ENCODE results near the gene NEMP2.
"Not testable (repeated sequence)": the region's sequence is repeated elsewhere in the genome, so short reads cannot be mapped to it uniquely, and the experiment has no call there.

NEMP2 gene

DNA sequence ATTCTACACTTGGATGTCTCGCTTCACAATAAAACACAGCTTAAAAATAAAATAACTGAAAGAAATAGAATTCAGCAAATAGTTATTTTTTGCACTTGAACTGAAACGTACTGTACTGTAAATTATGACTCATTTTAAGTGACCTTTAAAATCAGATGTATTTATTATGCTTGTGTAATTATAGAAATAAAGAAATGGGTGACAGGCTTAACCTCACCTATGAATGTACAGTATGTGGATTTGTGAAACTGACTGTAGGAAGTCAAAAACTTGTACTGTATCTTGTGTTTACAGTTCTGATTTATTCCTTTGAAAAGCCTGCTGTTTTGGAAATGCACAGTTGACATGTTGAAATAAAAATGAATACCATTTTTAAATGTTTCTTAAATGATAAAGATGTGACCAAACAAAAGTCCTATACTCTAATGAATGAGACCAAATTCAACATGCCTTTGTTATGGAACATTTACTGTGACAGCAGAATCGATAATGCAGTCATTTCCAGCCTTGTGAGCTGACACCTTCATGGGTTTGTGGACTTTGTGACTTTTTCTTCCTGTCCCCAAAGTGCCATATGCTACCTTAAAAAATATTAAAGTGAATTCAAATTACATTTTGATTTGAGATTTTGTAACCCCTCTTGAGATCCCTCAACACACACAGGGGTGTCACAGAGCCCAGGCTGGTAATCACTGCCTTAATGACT lies 32.7 kb downstream of the NEMP2 start:
- FAIRE-seq (no peak), DNase-seq (ENCODE audit: insufficient read length) (no peak)
- no peak for TF ChIP-seq POLR2AphosphoS5 (IDR thresholded peaks at IDR 0.05; ENCODE audit: low read depth, low read length)

DNA sequence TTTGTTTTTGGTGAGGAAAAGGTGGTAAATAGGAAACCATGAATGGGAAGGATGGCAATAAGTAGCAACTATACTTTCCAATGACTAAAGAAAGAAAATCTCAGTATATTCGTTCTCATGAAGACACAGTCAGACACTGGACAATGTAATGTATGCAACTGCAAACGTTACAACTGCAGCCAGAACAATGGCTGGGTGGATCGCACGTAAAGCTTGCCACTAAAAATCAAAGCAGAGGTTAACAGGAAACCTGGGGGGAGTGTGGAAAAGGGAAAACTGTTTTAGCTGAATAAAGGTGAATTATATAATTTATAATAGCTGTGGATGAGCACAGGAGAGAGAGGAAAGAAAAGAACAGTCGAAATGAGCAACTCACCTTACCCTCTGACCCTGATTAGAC lies 33.3 kb downstream of the NEMP2 start:
- DNase-seq (ENCODE audit: insufficient read length) (no peak), FAIRE-seq (no peak)
- TF ChIP-seq POLR2AphosphoS5 (IDR thresholded peaks at IDR 0.05; ENCODE audit: low read depth, low read length) (no peak), POLR2A (IDR thresholded peaks at IDR 0.05; ENCODE audit: low read depth, low read length) (no peak), TAF1 (IDR thresholded peaks at IDR 0.05; ENCODE audit: borderline replicate concordance, low read depth, low read length) (no peak)

DNA sequence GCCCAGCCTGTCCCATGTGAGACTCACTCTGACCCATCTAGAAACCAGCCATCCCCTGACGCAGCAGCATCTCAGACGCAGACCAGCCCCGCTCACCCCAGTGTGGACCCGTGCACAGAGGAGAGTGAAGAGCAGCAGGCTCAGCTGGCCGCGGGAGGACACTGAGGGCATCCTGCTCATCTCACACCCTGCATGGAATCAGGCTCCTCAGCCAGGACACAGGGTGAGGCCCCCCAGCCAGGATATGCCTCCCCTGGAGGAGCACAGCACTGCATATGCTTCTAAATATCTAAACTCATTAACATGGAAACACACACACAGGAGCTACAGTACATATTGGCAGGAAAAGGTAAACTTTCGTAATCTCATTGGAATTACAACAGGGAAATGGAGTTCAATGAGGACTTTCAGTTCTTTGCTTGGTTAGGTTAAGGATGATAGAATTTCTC lies 34.4 kb downstream of the NEMP2 start:
- no peak for DNase-seq (ENCODE audit: insufficient read length)
- no peak for FAIRE-seq
- TF ChIP-seq POLR2AphosphoS5 (IDR thresholded peaks at IDR 0.05; ENCODE audit: low read depth, low read length) (no peak), POLR2A (IDR thresholded peaks at IDR 0.05; ENCODE audit: low read depth, low read length) (no peak), TAF1 (IDR thresholded peaks at IDR 0.05; ENCODE audit: borderline replicate concordance, low read depth, low read length) (no peak)

DNA sequence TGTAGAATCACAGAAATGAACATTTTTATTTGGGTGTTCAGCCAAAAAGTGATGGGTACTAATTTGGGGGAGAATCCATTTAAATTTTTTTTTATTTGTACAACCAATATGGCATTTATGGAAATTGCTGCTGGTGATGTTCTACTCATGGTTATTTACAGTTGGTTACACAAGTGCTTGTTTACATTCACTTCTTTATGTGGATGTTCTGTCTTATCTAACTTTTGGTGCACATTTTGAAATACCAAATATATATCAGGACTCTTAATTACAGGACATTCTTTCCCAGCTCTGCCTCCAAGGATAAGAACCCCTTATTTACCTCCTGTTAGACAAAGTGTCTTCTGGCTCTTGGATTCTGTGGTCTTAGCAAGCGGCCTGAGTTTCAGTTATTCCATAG lies 35.2 kb downstream of the NEMP2 start:
- FAIRE-seq = no peak
- TF ChIP-seq TAF1 (IDR thresholded peaks at IDR 0.05; ENCODE audit: borderline replicate concordance, low read depth, low read length) = no peak
- no peak for TF ChIP-seq POLR2AphosphoS5 (IDR thresholded peaks at IDR 0.05; ENCODE audit: low read depth, low read length)
- no peak for TF ChIP-seq POLR2A (IDR thresholded peaks at IDR 0.05; ENCODE audit: low read depth, low read length)
- DNase-seq (ENCODE audit: insufficient read length) = no peak

DNA sequence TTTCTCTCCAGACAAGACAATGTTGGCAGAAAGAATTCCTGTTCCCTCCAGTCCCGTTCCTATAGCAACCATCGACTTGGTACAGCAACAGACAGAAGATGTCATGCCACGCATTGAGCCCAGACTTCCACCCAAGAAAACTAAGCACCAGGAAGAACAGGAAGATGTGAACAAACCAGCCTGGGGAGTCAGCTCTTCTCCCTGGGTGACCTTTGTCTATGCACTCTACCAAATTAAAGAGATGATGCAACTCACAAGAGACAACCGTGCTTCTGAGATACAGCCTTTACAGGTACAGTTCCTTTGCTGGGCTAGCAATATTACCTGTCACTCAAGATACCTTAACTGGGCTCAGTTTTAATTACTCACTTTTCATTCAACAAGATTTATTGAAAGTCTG lies 37.1 kb downstream of the NEMP2 start:
- DNase-seq (ENCODE audit: insufficient read length) (no peak), FAIRE-seq (no peak)
- TF ChIP-seq POLR2AphosphoS5 (IDR thresholded peaks at IDR 0.05; ENCODE audit: low read depth, low read length) (no peak), TAF1 (IDR thresholded peaks at IDR 0.05; ENCODE audit: borderline replicate concordance, low read depth, low read length) (no peak), POLR2A (IDR thresholded peaks at IDR 0.05; ENCODE audit: low read depth, low read length) (no peak)

DNA sequence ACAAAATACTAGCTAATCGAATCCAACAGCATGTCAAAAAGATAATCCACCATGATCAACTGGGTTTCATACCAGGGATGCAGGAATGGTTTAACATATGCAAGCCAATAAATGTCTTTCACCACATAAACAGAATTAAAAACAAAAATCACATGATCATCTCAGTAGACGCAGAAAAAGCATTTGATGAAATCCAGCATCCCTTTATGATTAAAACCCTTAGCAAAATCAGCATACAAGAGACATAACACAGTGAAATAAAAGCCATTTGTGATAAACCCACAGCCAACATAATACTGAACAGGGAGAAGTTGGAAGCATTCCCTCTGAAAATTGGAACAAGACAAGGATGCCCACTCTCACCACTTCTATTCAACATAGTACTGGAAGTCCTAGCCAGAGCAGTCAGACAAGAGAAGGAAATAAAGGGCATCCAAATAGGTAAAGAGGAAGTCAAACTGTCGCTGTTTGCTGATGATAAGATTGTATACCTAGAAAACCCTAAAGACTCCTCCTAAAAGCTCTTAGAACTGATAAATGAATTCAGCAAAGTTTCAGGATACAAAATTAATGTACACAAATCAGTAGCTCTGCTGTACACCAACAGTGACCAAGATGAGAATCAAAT lies 39.8 kb downstream of the NEMP2 start:
- not testable (repeated sequence) for DNase-seq (ENCODE audit: insufficient read length); FAIRE-seq

DNA sequence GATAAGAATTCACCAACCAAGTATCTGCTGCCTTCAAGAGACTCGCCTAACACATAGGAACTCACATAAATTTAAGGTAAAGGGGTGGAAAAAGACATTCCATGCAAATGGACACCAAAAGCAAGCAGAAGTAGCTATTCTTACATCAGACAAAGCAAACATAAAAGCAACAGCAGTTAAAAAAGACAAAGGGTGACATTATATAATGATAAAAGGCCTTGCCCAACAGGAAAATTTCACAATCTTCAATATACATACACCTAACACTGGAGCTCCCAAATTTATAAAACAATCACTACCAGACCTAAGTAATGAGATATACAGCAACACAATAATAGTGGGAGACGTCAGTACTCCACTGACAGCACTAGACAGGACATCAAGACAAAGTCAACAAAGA lies 41.4 kb downstream of the NEMP2 start:
- FAIRE-seq (no peak), DNase-seq (ENCODE audit: insufficient read length) (no peak)
- no peak for TF ChIP-seq POLR2A (IDR thresholded peaks at IDR 0.05; ENCODE audit: low read depth, low read length)
- TF ChIP-seq TAF1 (IDR thresholded peaks at IDR 0.05; ENCODE audit: borderline replicate concordance, low read depth, low read length) = no peak
- TF ChIP-seq POLR2AphosphoS5 (IDR thresholded peaks at IDR 0.05; ENCODE audit: low read depth, low read length) = no peak

DNA sequence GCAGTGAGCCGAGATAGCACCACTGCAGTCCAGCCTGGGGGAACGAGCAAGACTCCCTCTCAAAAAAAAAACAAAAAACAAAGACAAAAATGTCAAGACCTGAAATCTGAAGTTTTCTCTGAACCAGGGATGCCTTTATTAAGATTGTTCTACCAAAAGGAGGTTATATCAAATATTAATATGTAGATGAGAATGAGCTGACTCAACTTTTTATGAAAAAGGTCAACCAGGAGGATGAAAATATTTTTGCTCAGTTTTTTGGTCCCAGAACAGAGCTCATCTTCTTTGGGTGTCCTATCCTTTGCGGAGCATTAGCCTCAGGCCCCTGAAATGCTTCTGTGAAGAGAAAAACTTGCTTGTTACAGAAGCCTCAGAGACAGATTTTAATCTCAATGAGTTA lies 44.0 kb downstream of the NEMP2 start:
- FAIRE-seq = no peak
- TF ChIP-seq POLR2AphosphoS5 (IDR thresholded peaks at IDR 0.05; ENCODE audit: low read depth, low read length) = no peak
- no peak for TF ChIP-seq POLR2A (IDR thresholded peaks at IDR 0.05; ENCODE audit: low read depth, low read length)
- no peak for TF ChIP-seq TAF1 (IDR thresholded peaks at IDR 0.05; ENCODE audit: borderline replicate concordance, low read depth, low read length)
- DNase-seq (ENCODE audit: insufficient read length) = no peak

DNA sequence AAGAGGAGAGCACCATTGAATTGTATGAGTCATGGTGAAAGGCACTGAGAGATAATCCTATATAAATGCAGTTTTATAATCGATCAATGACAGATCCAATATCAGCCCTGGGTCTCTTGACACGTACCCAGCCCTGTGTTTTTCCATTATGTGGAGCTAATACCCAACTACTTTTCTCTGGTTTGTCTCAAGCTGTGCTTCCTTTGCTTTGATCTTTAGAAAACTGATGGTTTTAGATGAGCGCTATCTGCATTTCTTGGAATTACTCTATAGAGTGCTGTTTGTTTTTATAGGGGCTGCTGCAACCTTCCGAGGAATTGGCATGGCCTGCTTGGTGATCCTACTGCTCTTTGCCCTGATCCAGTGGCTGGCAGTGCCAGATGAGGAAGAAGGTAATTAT lies 45.0 kb downstream of the NEMP2 start:
- TF ChIP-seq POLR2A (IDR thresholded peaks at IDR 0.05; ENCODE audit: low read depth, low read length) = no peak
- no peak for TF ChIP-seq TAF1 (IDR thresholded peaks at IDR 0.05; ENCODE audit: borderline replicate concordance, low read depth, low read length)
- TF ChIP-seq POLR2AphosphoS5 (IDR thresholded peaks at IDR 0.05; ENCODE audit: low read depth, low read length) = no peak
- DNase-seq (ENCODE audit: insufficient read length) (no peak), FAIRE-seq (no peak)

DNA sequence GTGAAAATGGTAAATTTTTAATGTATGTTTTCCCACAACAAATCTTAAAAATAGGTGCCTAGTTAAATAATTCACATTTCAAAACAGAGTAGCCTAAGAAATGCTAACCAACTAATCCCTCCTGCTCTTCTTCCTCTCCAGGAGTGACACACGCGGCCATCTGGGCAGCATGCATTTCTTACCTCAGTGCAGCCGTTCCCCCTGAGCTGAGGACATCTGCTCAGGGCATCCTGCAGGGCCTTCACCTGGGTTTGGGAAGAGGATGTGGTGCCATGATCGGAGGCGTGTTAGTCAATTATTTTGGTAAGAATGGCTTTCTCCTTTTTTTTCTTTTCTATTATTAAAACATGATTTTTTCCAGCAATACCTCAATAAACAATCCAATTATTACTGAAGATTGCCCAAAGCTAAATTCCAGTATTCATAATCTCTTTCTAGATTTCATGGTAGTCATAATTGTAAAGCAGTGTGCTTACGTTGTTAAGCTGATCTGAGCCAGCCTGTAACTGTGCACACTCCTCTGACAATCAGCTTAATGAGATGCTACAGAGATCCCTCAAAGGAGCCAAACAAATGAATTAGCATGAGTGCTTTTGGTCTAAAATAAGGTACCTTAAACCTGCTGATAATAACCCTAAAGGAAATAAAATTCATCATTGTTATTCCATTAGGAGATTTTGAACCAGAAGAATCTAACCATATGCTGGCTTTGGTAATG lies 45.8 kb downstream of the NEMP2 start:
- TF ChIP-seq POLR2A (IDR thresholded peaks at IDR 0.05; ENCODE audit: low read depth, low read length) = no peak
- TF ChIP-seq POLR2AphosphoS5 (IDR thresholded peaks at IDR 0.05; ENCODE audit: low read depth, low read length) = no peak
- no peak for TF ChIP-seq TAF1 (IDR thresholded peaks at IDR 0.05; ENCODE audit: borderline replicate concordance, low read depth, low read length)
- FAIRE-seq = no peak
- no peak for DNase-seq (ENCODE audit: insufficient read length)

DNA sequence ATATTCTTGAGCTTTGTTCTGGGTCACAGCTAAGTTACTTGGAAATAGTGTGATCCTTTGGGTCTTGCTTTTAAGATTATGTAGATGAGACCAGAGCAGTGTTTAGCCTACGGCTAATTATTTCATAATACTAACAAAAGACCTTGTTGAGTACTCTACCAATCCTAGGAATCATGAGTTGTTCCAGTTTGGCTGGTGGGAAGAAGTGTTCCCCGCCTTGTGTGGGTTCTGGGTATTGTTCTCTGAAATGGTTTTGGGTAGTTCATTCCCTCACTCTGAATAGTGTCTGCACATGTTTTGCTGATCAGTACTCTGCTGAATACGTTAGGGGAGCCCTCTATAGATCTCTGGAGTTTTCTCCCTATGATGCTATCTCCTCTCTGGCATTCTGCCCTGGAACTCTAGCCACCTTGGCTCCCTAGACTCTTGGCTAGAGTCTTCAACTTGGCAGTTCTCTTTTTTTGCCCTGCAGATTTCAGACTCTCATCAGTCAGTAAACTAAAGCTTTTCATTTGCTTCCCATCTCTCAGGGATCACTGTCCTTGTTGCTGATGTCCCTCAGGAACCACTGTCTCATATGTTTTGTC lies 48.4 kb downstream of the NEMP2 start:
- FAIRE-seq (no peak), DNase-seq (ENCODE audit: insufficient read length) (no peak)
- TF ChIP-seq TAF1 (IDR thresholded peaks at IDR 0.05; ENCODE audit: borderline replicate concordance, low read depth, low read length) (no peak), POLR2A (IDR thresholded peaks at IDR 0.05; ENCODE audit: low read depth, low read length) (no peak), POLR2AphosphoS5 (IDR thresholded peaks at IDR 0.05; ENCODE audit: low read depth, low read length) (no peak)

DNA sequence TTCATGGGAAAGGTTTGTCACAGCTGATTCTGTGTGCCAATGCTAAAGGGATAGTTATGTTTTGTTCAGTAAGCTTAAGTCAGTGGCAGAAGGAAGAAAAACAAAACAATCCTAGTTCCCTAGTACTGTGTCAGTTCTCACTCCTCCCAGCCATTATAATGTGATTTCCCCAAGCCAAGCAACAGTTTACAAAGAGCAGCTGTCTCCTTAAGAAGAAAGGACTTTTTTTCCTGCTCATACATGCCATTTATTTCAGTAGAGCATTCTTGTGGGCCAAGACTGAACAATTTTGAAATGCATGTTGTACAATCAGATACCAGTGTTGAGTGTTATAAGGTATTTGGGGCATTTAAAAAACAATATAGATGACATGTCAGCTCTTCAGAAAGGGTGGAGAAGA lies 52.1 kb downstream of the NEMP2 start:
- TF ChIP-seq POLR2AphosphoS5 (IDR thresholded peaks at IDR 0.05; ENCODE audit: low read depth, low read length) = no peak
- TF ChIP-seq TAF1 (IDR thresholded peaks at IDR 0.05; ENCODE audit: borderline replicate concordance, low read depth, low read length) = no peak
- FAIRE-seq (peak; percentile 27), DNase-seq (ENCODE audit: insufficient read length) (no peak)
